Muscle layer of colon (tissue), 2 donors: ENCODE measurements around the gene CMTM5.

Experiments used
- H3K27ac ChIP-seq: one replicate; pipeline ENCODE4 v1.7.0; 2013; ENCODE audit warnings: low read depth, mild to moderate bottlenecking, low read length, moderate library complexity
- H3K27me3 ChIP-seq, 2 donors: one replicate each; pipeline ENCODE4 v1.7.0; 2013; ENCODE audit warnings: low read length in 2 of 2, mild to moderate bottlenecking in 2 of 2; ENCODE audit not compliant: insufficient read depth in 2 of 2, control insufficient read depth in 1 of 2
- H3K36me3 ChIP-seq: one replicate; pipeline ENCODE4 v1.7.0; 2013; ENCODE audit warnings: mild to moderate bottlenecking, low read length; ENCODE audit not compliant: insufficient read depth
- H3K4me1 ChIP-seq: one replicate; pipeline ENCODE4 v1.7.0; 2013; ENCODE audit warnings: mild to moderate bottlenecking, low read length; ENCODE audit not compliant: insufficient read depth
- H3K4me3 ChIP-seq, 2 donors: one replicate each; pipeline ENCODE4 v1.7.0; 2013; ENCODE audit warnings: low read length in 2 of 2, low read depth in 1 of 2, mild to moderate bottlenecking in 1 of 2, moderate library complexity in 1 of 2
- H3K9ac ChIP-seq: one replicate; pipeline ENCODE4 v1.7.0; 2013; ENCODE audit warnings: low read length
- H3K9me3 ChIP-seq: one replicate; pipeline ENCODE4 v1.7.0; 2013; ENCODE audit warnings: mild to moderate bottlenecking, low read length
- donor health status: abdominal sarcoma.
- donor health status: Adenocarcinoma of cecum.

Gene CMTM5

DNA sequence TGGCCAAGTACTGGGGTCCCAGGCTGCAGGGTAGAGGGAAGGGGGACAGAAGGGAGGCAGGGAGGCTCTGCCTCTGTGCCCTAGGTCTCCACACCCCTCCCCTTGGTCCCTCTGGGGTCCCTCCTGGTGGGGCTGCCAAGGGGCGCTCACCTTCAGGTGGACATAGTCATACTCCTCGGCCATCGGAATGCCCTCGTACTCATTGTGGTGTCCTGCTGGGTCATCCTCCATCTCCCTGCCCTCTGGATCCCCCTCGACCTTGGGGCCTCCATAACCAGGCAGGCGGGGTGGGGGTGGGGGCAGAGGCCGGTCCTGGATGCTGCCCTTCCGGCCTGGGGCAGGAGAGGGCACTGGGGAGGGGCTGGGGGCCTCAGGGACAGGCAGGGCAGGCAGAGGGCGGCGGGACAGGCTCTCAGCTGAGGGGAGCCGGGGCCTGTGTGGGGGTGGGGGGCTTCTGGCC, 17.6 kb upstream of the CMTM5 start:
- H3K36me3 ChIP-seq: peaks cover 17% of the 10 kb centered on the region
- H3K9me3 ChIP-seq: no peaks in the 10 kb centered on the region
- H3K4me3 ChIP-seq: no peak overlapping the region
- peaks cover 30% of the 10 kb centered on the region for H3K4me1 ChIP-seq
- H3K27me3 ChIP-seq: no peaks in the 10 kb centered on the region
- no peak overlapping the region for H3K9ac ChIP-seq
- H3K27ac ChIP-seq: no peak overlapping the region

GRCh38 chr14:23359722-23360447, 17.0 kb upstream of the CMTM5 start:
- H3K4me3 ChIP-seq: no peak overlapping the region
- H3K9me3 ChIP-seq: no peaks in the 10 kb centered on the region
- H3K9ac ChIP-seq: no peak overlapping the region
- peaks cover 35% of the 10 kb centered on the region for H3K4me1 ChIP-seq
- no peaks in the 10 kb centered on the region for H3K27me3 ChIP-seq
- peaks cover 17% of the 10 kb centered on the region for H3K36me3 ChIP-seq
- no peak overlapping the region for H3K27ac ChIP-seq

GRCh38 chr14:23360496-23360895, 16.4 kb upstream of the CMTM5 start:
- H3K36me3 ChIP-seq: peaks cover 17% of the 10 kb centered on the region

DNA sequence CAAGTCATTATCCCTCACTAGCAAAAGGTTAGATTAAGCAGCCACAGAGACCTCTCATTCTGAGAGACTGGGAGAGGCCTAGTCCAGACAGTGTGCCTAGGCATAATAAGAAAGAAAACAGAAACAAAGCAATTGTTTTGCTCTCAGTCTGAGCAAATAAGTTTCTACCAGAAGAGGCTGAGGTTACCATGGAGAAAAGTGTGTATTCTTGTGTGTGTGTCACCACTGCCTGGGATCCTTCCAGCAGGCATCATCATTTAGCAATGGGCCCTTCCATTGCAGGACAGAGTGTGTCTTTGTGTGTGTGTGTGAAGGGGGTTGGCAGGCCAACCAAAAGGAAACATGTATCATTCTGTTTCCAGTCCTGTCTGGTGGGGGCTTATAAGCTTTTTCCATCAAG, 15.5 kb upstream of the CMTM5 start:
- peaks cover 35% of the 10 kb centered on the region for H3K4me1 ChIP-seq
- no peak overlapping the region for H3K27ac ChIP-seq
- no peak overlapping the region for H3K9ac ChIP-seq
- peaks cover 0 to 4% of the 10 kb centered on the region in 2 donors for H3K27me3 ChIP-seq
- H3K4me3 ChIP-seq: no peak overlapping the region
- H3K9me3 ChIP-seq: no peaks in the 10 kb centered on the region
- peaks cover 13% of the 10 kb centered on the region for H3K36me3 ChIP-seq

More at GRCh38 chr14:23360496-23360895, 16.4 kb upstream of the CMTM5 start:
- Histone ChIP-seq H3K9ac (no peak overlapping the region), H3K27me3 (no peaks in the 10 kb centered on the region), H3K4me1 (peaks cover 35% of the 10 kb centered on the region), H3K27ac (peak overlapping the region; percentile 23), H3K4me3 (no peak overlapping the region), H3K9me3 (no peaks in the 10 kb centered on the region)

GRCh38 chr14:23361763-23362162, 15.1 kb upstream of the CMTM5 start:
- Histone ChIP-seq H3K36me3 (peaks cover 11% of the 10 kb centered on the region), H3K4me1 (peaks cover 37% of the 10 kb centered on the region), H3K9ac (no peak overlapping the region), H3K4me3 (no peak overlapping the region), H3K9me3 (no peaks in the 10 kb centered on the region), H3K27me3 (peaks cover 0 to 4% of the 10 kb centered on the region in 2 donors), H3K27ac (no peak overlapping the region)

- H3K4me1 ChIP-seq: peaks cover 41% of the 10 kb centered on the region
- no peak overlapping the region for H3K27ac ChIP-seq
- H3K9ac ChIP-seq: no peak overlapping the region
Measured at GRCh38 chr14:23362200-23362599, 14.6 kb upstream of the CMTM5 start.

GRCh38 chr14:23364164-23365035, 12.4 kb upstream of the CMTM5 start:
- Histone ChIP-seq H3K27me3 (peaks cover 0 to 4% of the 10 kb centered on the region in 2 donors), H3K4me3 (peak overlapping the region; percentile 68 to 71), H3K36me3 (peaks cover 11% of the 10 kb centered on the region), H3K27ac (peak overlapping the region; percentile 98), H3K4me1 (peaks cover 41% of the 10 kb centered on the region), H3K9me3 (no peaks in the 10 kb centered on the region), H3K9ac (peak overlapping the region; percentile 82)

More at GRCh38 chr14:23362200-23362599, 14.6 kb upstream of the CMTM5 start:
- Histone ChIP-seq H3K27me3 (peaks cover 0 to 4% of the 10 kb centered on the region in 2 donors), H3K4me3 (no peak overlapping the region), H3K36me3 (peaks cover 11% of the 10 kb centered on the region), H3K9me3 (no peaks in the 10 kb centered on the region)

DNA sequence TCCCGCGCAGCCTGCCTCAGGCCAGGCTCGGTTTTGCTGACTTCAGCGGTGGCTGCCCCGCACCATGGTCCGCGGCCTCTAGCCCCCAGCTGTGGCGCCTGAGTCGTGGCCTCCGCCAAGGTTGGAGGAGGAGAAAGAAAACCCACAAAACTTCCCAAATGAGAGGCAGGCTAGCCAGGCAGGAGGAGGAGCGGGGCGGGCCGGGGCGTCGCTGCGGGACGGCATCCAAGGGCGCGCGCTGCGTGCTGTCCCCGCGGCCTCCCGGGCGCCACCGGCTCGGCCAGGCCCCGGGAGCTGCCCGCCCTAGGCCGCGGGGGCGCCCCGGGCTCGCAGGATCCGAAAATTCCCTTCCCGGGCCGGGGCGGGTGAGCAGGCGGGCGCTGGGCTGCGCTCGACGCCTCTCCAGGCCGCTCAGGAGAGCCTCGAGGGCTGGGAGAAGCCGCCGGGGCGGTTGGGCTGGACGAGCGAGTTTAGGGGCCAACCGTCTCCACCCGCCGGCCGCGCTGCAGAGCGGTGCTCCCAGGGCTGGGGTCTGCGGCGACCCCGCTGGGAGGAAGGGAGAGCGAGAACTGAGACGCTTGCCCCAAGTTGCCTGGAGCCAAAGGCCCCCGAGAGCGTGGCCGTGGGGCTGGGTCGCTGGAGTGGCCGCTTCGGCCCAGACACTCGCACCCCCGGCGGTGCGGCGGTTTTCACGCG, 11.7 kb upstream of the CMTM5 start, which contains the start of gene EFS:
TSS of gene EFS (minus strand) at position 137 of the 696 bp plus-strand sequence. CDS start 147 bp downstream, outside the sequence.
- peak within 1 kb of the TSS; percentile 68 to 71 for H3K4me3 ChIP-seq
- H3K9ac ChIP-seq: peak within 1 kb of the TSS; percentile 82
- H3K36me3 ChIP-seq: peaks cover 4% of the 10 kb centered on the region
- H3K4me1 ChIP-seq: peaks cover 41% of the 10 kb centered on the region
- peaks cover 0 to 4% of the 10 kb centered on the region in 2 donors for H3K27me3 ChIP-seq
- peak within 1 kb of the TSS; percentile 98 for H3K27ac ChIP-seq
- H3K9me3 ChIP-seq: no peaks in the 10 kb centered on the region

DNA sequence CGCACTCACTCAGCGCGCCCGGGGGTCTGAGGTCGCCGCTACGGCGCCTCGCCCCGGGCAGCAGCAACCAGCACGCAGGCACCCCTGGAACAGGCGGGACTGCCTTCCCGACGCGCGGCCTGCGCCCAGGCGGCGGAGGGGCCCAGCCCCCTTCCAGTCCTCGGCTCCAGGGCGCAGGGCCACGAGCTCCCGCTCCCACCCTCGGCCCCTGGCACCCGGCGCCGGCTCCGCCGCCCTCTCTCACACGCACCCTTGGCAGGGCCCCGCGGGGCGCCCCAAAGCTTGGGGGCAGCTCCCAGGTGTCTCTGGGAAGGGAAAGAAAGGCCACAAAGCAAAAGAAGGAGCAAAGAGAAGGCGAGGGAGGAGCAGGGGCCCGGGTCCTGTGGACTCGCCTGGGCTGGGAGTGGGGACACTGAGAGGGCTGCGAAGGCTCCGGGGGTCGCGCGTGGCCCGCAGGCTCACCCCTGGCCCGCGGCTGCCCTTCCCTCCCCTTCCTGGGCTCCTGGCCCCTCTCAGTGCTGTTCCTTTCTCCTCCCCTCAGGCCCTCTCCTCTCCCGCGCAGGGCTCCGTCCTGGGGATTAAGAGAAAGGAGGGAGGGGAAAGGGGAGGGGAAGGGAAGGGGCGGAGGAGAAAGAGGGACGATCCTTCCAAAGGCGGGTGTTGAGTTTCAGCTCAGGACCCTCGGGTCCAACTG, 11.0 kb upstream of the CMTM5 start:
- peak overlapping the region; percentile 63 for H3K9ac ChIP-seq
- H3K36me3 ChIP-seq: no peaks in the 10 kb centered on the region
- peak overlapping the region; percentile 98 for H3K27ac ChIP-seq
- H3K9me3 ChIP-seq: no peaks in the 10 kb centered on the region
- peak overlapping the region; percentile 64 to 71 for H3K4me3 ChIP-seq
- H3K27me3 ChIP-seq: peaks cover 0 to 4% of the 10 kb centered on the region in 2 donors
- H3K4me1 ChIP-seq: peaks cover 36% of the 10 kb centered on the region

GRCh38 chr14:23366426-23366921, 10.4 kb upstream of the CMTM5 start:
- Histone ChIP-seq H3K9me3 (no peaks in the 10 kb centered on the region), H3K9ac (peak overlapping the region; percentile 85), H3K36me3 (no peaks in the 10 kb centered on the region), H3K27me3 (peaks cover 0 to 4% of the 10 kb centered on the region in 2 donors), H3K27ac (peak overlapping the region; percentile 98), H3K4me1 (peaks cover 32% of the 10 kb centered on the region), H3K4me3 (peak overlapping the region; percentile 43 to 64)
